ENCODE measurements around the gene DCLK1. TPM values are rescaled to one million over a fixed set of nuclear protein-coding genes. Genes with fewer than 3 reads are reported as not detected.

DCLK1 gene
- total RNA-seq, 2 donors from 2014 or later, result 3.8 to 3.9 TPM

DNA sequence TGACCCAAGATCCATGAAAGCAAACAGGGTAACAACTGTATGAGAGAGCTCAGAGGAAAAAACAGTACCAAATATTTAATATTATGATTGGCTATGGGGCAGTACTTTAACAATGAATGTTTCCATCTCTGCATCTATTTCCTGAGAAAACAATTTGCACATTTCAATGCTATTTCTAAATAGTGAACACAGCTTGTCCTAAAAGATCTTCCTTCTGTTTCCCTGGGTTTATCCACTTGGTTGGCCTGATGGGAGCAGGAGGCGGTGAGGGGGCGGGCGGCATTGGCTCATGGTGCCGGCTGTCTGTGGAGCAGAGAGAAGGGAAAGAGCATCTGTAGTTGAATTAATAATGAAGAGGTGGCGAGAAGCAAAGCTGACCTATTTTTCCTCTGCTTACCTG, 291.4 kb downstream of the DCLK1 start:
- WGBS, result 95% methylated on average over 5 of the region's 5 CpGs
- Histone ChIP-seq H3K9me3 (no peaks in the 10 kb centered on the region), H3K4me1 (replicated peaks) (no peaks in the 10 kb centered on the region), H3K4me3 (no peak overlapping the region), H3K27me3 (replicated peaks; ENCODE audit: insufficient read depth) (no peaks in the 10 kb centered on the region), H3K27ac (peak overlapping the region in 1 of 2 donors; percentile 31), H3K36me3 (no peaks in the 10 kb centered on the region)
- intact Hi-C loops (cut with DNase I), result no loop called here
- TF ChIP-seq POLR2AphosphoS5 (IDR thresholded peaks at IDR 0.05) (no peak), CTCF (IDR thresholded peaks at IDR 0.05) (no peak), POLR2A (IDR thresholded peaks at IDR 0.05) (no peak)
- DNase-seq (ENCODE audit: low spot score), result no peak

DNA sequence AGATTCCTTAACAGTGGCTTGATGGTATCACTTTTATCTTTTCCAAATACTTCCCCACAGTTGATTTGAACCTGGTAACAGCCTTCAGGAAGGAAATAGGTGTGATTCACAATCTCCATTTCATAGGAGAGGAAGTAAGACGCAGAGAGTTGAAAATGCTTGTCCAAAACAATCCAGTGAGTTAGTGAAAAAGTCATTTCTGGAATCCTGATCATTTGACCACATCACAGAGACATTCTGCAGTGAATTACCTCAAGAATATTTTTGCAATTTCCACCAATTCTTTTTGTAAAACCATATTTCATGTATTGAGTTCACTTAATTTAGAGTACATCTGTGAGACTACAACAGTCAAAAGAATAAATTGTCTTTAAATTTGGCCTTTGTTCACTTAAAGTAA, 292.8 kb downstream of the DCLK1 start:
- DNase-seq (ENCODE audit: low spot score), result no peak
- Histone ChIP-seq H3K9me3 (no peaks in the 10 kb centered on the region), H3K27me3 (replicated peaks; ENCODE audit: insufficient read depth) (no peaks in the 10 kb centered on the region), H3K36me3 (no peaks in the 10 kb centered on the region), H3K27ac (no peak overlapping the region), H3K4me1 (replicated peaks) (no peaks in the 10 kb centered on the region), H3K4me3 (no peak overlapping the region)
- 80% methylated on average over 1 of the region's 1 CpG for WGBS
- TF ChIP-seq POLR2A (IDR thresholded peaks at IDR 0.05), result no peak
- TF ChIP-seq CTCF (IDR thresholded peaks at IDR 0.05), result no peak
- TF ChIP-seq POLR2AphosphoS5 (IDR thresholded peaks at IDR 0.05), result no peak
- intact Hi-C loops (cut with DNase I), result no loop called here

DNA sequence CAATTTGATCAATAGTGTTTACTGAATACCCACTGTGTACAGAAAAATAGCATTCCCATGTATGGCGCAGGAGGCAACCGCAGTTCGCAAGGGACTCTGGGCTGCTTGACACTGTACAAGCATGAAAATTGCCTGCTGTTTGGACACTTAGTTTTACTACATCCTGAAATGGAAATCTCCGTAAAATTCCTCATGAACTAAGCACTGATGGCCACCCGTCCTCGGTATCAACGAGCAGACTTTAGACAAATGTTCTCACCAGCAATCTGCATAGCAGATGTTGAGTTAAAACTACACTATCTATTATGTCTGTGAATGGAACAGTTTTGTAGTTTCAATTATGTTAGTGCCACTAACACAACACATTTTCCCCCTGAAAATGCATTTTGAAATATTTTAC, 294.7 kb downstream of the DCLK1 start:
- Histone ChIP-seq H3K36me3 (no peaks in the 10 kb centered on the region), H3K4me3 (no peak overlapping the region), H3K9me3 (no peaks in the 10 kb centered on the region), H3K4me1 (replicated peaks) (no peaks in the 10 kb centered on the region), H3K27ac (no peak overlapping the region), H3K27me3 (replicated peaks; ENCODE audit: insufficient read depth) (no peaks in the 10 kb centered on the region)
- 66% methylated on average over 7 of the region's 7 CpGs for WGBS
- DNase-seq (ENCODE audit: low spot score), result no peak
- intact Hi-C loops (cut with DNase I), result no loop called here
- TF ChIP-seq POLR2AphosphoS5 (IDR thresholded peaks at IDR 0.05) (no peak), CTCF (IDR thresholded peaks at IDR 0.05) (no peak), POLR2A (IDR thresholded peaks at IDR 0.05) (no peak)

- Histone ChIP-seq H3K36me3 (no peaks in the 10 kb centered on the region), H3K27me3 (replicated peaks; ENCODE audit: insufficient read depth) (no peaks in the 10 kb centered on the region), H3K4me3 (no peak overlapping the region), H3K9me3 (no peaks in the 10 kb centered on the region), H3K4me1 (replicated peaks) (no peaks in the 10 kb centered on the region), H3K27ac (no peak overlapping the region)
- 58% methylated on average over 4 of the region's 4 CpGs for WGBS
- DNase-seq (ENCODE audit: low spot score), result no peak
- no peak for TF ChIP-seq POLR2AphosphoS5 (IDR thresholded peaks at IDR 0.05)
- no peak for TF ChIP-seq CTCF (IDR thresholded peaks at IDR 0.05)
- no peak for TF ChIP-seq POLR2A (IDR thresholded peaks at IDR 0.05)
- intact Hi-C loops (cut with DNase I), result no loop called here
Measured at GRCh38 chr13:35835989-35836388, 295.2 kb downstream of the DCLK1 start.

DNA sequence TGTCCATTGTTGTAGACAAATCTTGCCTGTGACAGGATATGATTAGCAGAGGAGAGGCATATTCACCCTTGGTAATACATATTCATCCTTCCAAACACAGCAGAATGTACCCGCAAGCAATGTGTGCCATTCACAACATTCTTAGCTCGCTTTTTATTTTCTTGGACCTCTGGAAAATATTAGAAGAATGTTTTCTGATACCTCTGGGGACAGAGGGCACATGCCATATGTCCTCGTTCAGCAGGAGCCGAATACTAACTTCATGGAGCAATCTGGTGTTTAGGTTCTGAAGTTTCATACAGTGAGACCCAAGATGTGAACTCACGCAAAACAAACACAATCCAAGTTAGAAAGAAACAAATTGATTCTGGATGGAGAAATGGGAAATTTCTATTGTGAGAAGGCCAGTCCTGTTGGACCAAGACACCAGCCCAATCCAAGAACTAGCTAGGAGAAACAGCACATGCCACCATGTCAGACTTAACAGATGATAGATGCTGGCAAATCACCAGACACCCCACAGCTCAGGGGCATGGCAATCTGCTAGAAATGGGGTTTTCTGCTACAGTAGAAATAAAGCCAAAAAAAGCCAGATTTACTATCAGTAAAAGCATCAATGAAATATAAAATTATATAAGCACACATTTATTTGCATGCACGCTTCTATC, 297.4 kb downstream of the DCLK1 start:
- H3K4me1 ChIP-seq (replicated peaks), result no peaks in the 10 kb centered on the region
- H3K4me3 ChIP-seq, result no peak overlapping the region
- TF ChIP-seq CTCF (IDR thresholded peaks at IDR 0.05) (no peak), POLR2AphosphoS5 (IDR thresholded peaks at IDR 0.05) (no peak), POLR2A (IDR thresholded peaks at IDR 0.05) (no peak)
- no peaks in the 10 kb centered on the region for H3K36me3 ChIP-seq
- no peaks in the 10 kb centered on the region for H3K27me3 ChIP-seq (replicated peaks; ENCODE audit: insufficient read depth)
- WGBS, result 97% methylated on average over 6 of the region's 6 CpGs
- intact Hi-C loops (cut with DNase I), result no loop called here
- H3K9me3 ChIP-seq, result no peaks in the 10 kb centered on the region
- DNase-seq (ENCODE audit: low spot score), result no peak
- no peak overlapping the region for H3K27ac ChIP-seq

Measured in prostate gland (tissue), 2 donors.